Muscle of leg (tissue), 9 donors: ENCODE data around the gene CCDC183. TPM values are rescaled to one million over a fixed set of nuclear protein-coding genes. Genes with fewer than 3 reads are reported as not detected.

Source experiments
- polyA plus RNA-seq, 8 donors: library from polyadenylated mRNA; unstranded; fragments of 120-200 nt; gene quantifications; one replicate each; pipeline versions ENCODE4 v1.2.1 to v1.2.3, GENCODE V29; 2013; ENCODE audit warnings: inconsistent platforms in 1 of 8, low replicate concordance in 1 of 8; ENCODE audit not compliant: insufficient read length in 8 of 8, insufficient read depth in 1 of 8
- total RNA-seq: library from RNA; stranded (reverse); fragments of 120-200 nt; gene quantifications from one replicate; pipeline ENCODE4 v1.2.4, GENCODE V29; 2013

The CCDC183 gene
- total and polyA plus RNA-seq, 9 donors: 0.84 to 4.6 (median 2.1) TPM

Other genes with a start within 250 kb of the CCDC183 start
- gene EGFL7, start 133.4 kb upstream of the CCDC183 start, total RNA-seq: 78.4 TPM
- gene EGFL7, start 133.4 kb upstream of the CCDC183 start, polyA plus RNA-seq: 10 to 100 TPM; 56.8 to 95.9 (median 63.5) TPM
- gene AGPAT2, start 108.9 kb upstream of the CCDC183 start, total RNA-seq: 12.6 TPM
- 10 to 100 TPM; 11.3 to 22.2 (median 14.9) TPM for gene AGPAT2, start 108.9 kb upstream of the CCDC183 start, polyA plus RNA-seq
- 20.3 TPM for gene DIPK1B, start 83.8 kb upstream of the CCDC183 start, total RNA-seq
- 10 to 100 TPM; 14.1 to 25.3 (median 21.3) TPM for gene DIPK1B, start 83.8 kb upstream of the CCDC183 start, polyA plus RNA-seq
- 12.3 TPM for gene LCN10, start 53.4 kb upstream of the CCDC183 start, total RNA-seq
- 10 to 100 TPM in 4 of 8 donors, 1 to 10 TPM in 4; 2.5 to 15.5 (median 9.8) TPM for gene LCN10, start 53.4 kb upstream of the CCDC183 start, polyA plus RNA-seq
- not detected for gene LCN6, start 47.8 kb upstream of the CCDC183 start, total RNA-seq
- under 1 TPM in 2 of 8 donors, not detected in 6; 0.30 to 0.31 TPM for gene LCN6, start 47.8 kb upstream of the CCDC183 start, polyA plus RNA-seq
- gene LCN8, start 38.1 kb upstream of the CCDC183 start, total RNA-seq: 6.9 TPM
- gene LCN8, start 38.1 kb upstream of the CCDC183 start, polyA plus RNA-seq: 10 to 100 TPM in 1 of 8 donors, 1 to 10 TPM in 7; 1.6 to 12.8 (median 3.9) TPM
- gene LCN15, start 31.8 kb upstream of the CCDC183 start, total RNA-seq: not detected
- gene LCN15, start 31.8 kb upstream of the CCDC183 start, polyA plus RNA-seq: 1 to 10 TPM in 1 of 8 donors, under 1 TPM in 7; 0.16 to 4.0 (median 0.68) TPM
- gene TMEM141, start 5.0 kb upstream of the CCDC183 start, total RNA-seq: 43.8 TPM
- gene TMEM141, start 5.0 kb upstream of the CCDC183 start, polyA plus RNA-seq: 10 to 100 TPM; 34.2 to 53.2 (median 44.6) TPM
- 37.6 TPM for gene RABL6, start 11.6 kb downstream of the CCDC183 start, total RNA-seq
- 10 to 100 TPM; 53.6 to 66.0 (median 61.1) TPM for gene RABL6, start 11.6 kb downstream of the CCDC183 start, polyA plus RNA-seq
- gene AJM1, start 46.1 kb downstream of the CCDC183 start, total RNA-seq: 1.2 TPM
- gene AJM1, start 46.1 kb downstream of the CCDC183 start, polyA plus RNA-seq: 1 to 10 TPM; 1.5 to 3.7 (median 2.5) TPM
- 145 TPM for gene PHPT1, start 53.1 kb downstream of the CCDC183 start, total RNA-seq
- gene PHPT1, start 53.1 kb downstream of the CCDC183 start, polyA plus RNA-seq: 100 to 1,000 TPM; 103 to 137 (median 114) TPM
- 4.7 TPM for gene MAMDC4, start 56.0 kb downstream of the CCDC183 start, total RNA-seq
- gene MAMDC4, start 56.0 kb downstream of the CCDC183 start, polyA plus RNA-seq: 10 to 100 TPM in 2 of 8 donors, 1 to 10 TPM in 6; 2.7 to 33.5 (median 5.7) TPM
- 418 TPM for gene EDF1, start 70.0 kb downstream of the CCDC183 start, total RNA-seq
- gene EDF1, start 70.0 kb downstream of the CCDC183 start, polyA plus RNA-seq: 100 to 1,000 TPM; 343 to 402 (median 381) TPM
- gene TRAF2, start 90.2 kb downstream of the CCDC183 start, total RNA-seq: 5.4 TPM
- gene TRAF2, start 90.2 kb downstream of the CCDC183 start, polyA plus RNA-seq: 10 to 100 TPM in 5 of 8 donors, 1 to 10 TPM in 3; 9.1 to 11.9 (median 10.3) TPM
- 49.7 TPM for gene FBXW5, start 148.4 kb downstream of the CCDC183 start, total RNA-seq
- gene FBXW5, start 148.4 kb downstream of the CCDC183 start, polyA plus RNA-seq: 10 to 100 TPM; 39.9 to 54.8 (median 45.1) TPM
- 0.58 TPM for gene C8G, start 148.9 kb downstream of the CCDC183 start, total RNA-seq
- gene C8G, start 148.9 kb downstream of the CCDC183 start, polyA plus RNA-seq: 1 to 10 TPM in 1 of 8 donors, under 1 TPM in 6, not detected in 1; 0.17 to 2.3 (median 0.86) TPM
- gene LCN12, start 155.9 kb downstream of the CCDC183 start, total RNA-seq: 0.44 TPM
- 1 to 10 TPM in 3 of 8 donors, under 1 TPM in 4, not detected in 1; 0.10 to 5.3 (median 0.75) TPM for gene LCN12, start 155.9 kb downstream of the CCDC183 start, polyA plus RNA-seq
- 8.4 TPM for gene PTGDS, start 181.2 kb downstream of the CCDC183 start, total RNA-seq
- gene PTGDS, start 181.2 kb downstream of the CCDC183 start, polyA plus RNA-seq: 10 to 100 TPM in 3 of 8 donors, 1 to 10 TPM in 5; 2.8 to 15.9 (median 7.0) TPM
- gene LCNL1, start 186.7 kb downstream of the CCDC183 start, total RNA-seq: 0.53 TPM
- gene LCNL1, start 186.7 kb downstream of the CCDC183 start, polyA plus RNA-seq: 1 to 10 TPM in 1 of 8 donors, under 1 TPM in 7; 0.12 to 1.3 (median 0.34) TPM
- gene PAXX, start 196.1 kb downstream of the CCDC183 start, total RNA-seq: 19.1 TPM
- gene PAXX, start 196.1 kb downstream of the CCDC183 start, polyA plus RNA-seq: 10 to 100 TPM; 21.2 to 31.7 (median 27.3) TPM
- 0.27 TPM for gene CLIC3, start 200.2 kb downstream of the CCDC183 start, total RNA-seq
- 1 to 10 TPM in 2 of 8 donors, under 1 TPM in 6; 0.34 to 8.4 (median 0.64) TPM for gene CLIC3, start 200.2 kb downstream of the CCDC183 start, polyA plus RNA-seq
- gene ABCA2, start 231.9 kb downstream of the CCDC183 start, total RNA-seq: 8.3 TPM
- gene ABCA2, start 231.9 kb downstream of the CCDC183 start, polyA plus RNA-seq: 10 to 100 TPM; 15.9 to 24.8 (median 19.0) TPM
- gene FUT7, start 235.8 kb downstream of the CCDC183 start, total RNA-seq: not detected
- under 1 TPM in 4 of 8 donors, not detected in 4; 0.05 to 0.16 (median 0.10) TPM for gene FUT7, start 235.8 kb downstream of the CCDC183 start, polyA plus RNA-seq
- 32.1 TPM for gene NPDC1, start 249.8 kb downstream of the CCDC183 start, total RNA-seq
- 10 to 100 TPM; 38.4 to 63.4 (median 44.4) TPM for gene NPDC1, start 249.8 kb downstream of the CCDC183 start, polyA plus RNA-seq